A673 (cell line): ENCODE data around the gene BCR.

Experiments
- CTCF ChIP-seq: fragments of 300-800, 200-600 bp; sonication (generic); conservative IDR thresholded peaks from 2 replicates; pipeline ENCODE4 v1.5.1; 2017; ENCODE audit warnings: low read depth, mild to moderate bottlenecking, antibody characterized with exemption, low read length, moderate library complexity, mixed read lengths
- EZH2 ChIP-seq: fragments of 200-600 bp; sonication (generic); IDR thresholded peaks from 2 replicates; pipeline ENCODE4 v1.6.1; 2017; ENCODE audit warnings: borderline replicate concordance, low read depth, mild to moderate bottlenecking, mixed read lengths, antibody characterized with exemption, low read length; ENCODE audit not compliant: poor library complexity, severe bottlenecking

DNA sequence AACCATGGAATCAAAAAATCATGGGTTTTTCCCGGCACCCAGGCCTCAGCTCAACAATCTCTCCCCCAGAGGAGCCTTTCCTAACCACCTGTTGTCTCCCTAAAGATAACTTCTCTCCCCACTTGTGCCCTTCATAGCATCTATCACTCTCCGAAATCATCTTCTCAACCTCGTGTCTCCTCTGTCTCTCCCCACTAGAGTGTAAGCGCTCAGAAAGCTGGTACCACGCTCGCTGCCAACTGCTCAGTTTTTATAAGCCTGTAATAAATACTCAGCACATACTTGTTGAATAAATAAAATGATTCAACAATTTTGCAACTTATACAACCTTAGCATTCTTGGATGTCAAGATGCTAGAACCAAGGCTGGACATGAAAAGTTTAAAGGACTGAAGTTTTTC, 185.2 kb downstream of the BCR start:
- TF ChIP-seq CTCF (no peak), EZH2 (no peak)
